Hematopoietic multipotent progenitor cell treated with erythropoietin and hydrocortisone succinate and interleukin-3 and kit ligand, for 4 days (in vitro differentiated cells): ENCODE data around the gene CENPB.
"Not testable (repeated sequence)": the region's sequence is repeated elsewhere in the genome, so short reads cannot be mapped to it uniquely, and the experiment has no call there.

Experiments used
- DNase-seq: peaks from one replicate; pipeline ENCODE4 v3.0.0-alpha.2; 2015

The CENPB gene

DNA sequence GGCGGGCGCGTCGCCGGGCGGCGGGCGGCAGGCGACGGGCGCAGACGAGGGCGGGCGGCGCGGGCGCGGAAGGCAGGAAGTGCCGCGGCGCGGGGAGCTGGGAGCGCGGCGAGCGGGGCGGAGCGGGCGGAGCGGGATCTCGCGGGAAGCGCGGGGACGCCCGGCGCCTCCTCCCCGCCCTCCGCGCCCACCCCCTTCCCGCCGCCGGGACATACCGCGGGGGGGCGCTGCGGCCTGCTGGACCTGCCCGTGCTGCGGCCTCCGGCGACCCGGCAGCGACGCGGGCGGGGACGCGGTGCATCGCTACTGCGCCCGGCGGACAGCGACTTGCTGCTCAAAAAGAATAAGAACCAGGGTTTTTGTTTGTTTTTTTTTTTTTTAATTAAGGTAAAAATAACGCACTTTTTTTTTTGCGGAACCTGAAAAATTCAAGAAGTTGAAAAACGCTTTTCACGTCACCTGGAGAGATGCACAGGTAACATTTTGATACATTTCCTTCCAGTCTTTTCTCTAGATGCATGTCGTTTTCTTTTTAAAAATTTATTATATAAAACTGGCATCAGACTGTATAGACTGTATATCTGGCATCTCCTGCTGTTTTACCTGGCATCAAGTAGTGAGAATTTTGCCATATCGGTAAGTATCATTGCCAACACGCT, at the start of gene CENPB:
Gene CENPB (minus strand): TSS at position 76 of the 659 bp plus-strand sequence. CDS start 257 bp downstream, outside the sequence.
- DNase-seq, result peak; percentile 94

- DNase-seq, result no peak
Observed at GRCh38 chr20:3836132-3836531, 49.6 kb upstream of the CENPB start.

- not testable (repeated sequence) for DNase-seq
Observed at GRCh38 chr20:3829891-3830290, 43.4 kb upstream of the CENPB start.

- DNase-seq, result no peak
Observed at GRCh38 chr20:3828798-3829197, 42.3 kb upstream of the CENPB start.

DNA sequence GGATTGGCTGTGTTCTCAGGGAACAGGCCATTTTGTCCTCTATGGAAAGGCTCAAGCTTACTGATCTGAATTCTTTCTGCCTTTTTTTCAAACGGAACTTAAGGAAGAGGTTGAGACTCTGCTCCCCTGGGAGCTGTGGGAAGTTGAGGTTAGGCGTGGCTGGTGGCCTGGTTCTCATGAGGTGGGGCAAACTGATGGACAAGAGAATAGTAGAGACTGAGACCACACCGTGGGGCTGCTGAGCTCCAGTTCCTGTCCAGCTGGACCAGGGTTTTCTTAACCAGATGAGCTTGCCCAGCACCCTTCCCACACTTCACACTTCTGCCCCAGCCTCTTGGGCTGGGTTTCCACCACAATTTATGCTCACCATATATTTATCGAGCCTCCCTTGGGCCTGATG, 39.9 kb upstream of the CENPB start:
- DNase-seq, result no peak

- DNase-seq, result no peak
Observed at GRCh38 chr20:3825526-3825925, 39.0 kb upstream of the CENPB start.

GRCh38 chr20:3823881-3824280, 37.3 kb upstream of the CENPB start:
- no peak for DNase-seq

GRCh38 chr20:3821996-3822395, 35.5 kb upstream of the CENPB start:
- no peak for DNase-seq

- no peak for DNase-seq
Observed at GRCh38 chr20:3820901-3821727, 34.6 kb upstream of the CENPB start.

DNA sequence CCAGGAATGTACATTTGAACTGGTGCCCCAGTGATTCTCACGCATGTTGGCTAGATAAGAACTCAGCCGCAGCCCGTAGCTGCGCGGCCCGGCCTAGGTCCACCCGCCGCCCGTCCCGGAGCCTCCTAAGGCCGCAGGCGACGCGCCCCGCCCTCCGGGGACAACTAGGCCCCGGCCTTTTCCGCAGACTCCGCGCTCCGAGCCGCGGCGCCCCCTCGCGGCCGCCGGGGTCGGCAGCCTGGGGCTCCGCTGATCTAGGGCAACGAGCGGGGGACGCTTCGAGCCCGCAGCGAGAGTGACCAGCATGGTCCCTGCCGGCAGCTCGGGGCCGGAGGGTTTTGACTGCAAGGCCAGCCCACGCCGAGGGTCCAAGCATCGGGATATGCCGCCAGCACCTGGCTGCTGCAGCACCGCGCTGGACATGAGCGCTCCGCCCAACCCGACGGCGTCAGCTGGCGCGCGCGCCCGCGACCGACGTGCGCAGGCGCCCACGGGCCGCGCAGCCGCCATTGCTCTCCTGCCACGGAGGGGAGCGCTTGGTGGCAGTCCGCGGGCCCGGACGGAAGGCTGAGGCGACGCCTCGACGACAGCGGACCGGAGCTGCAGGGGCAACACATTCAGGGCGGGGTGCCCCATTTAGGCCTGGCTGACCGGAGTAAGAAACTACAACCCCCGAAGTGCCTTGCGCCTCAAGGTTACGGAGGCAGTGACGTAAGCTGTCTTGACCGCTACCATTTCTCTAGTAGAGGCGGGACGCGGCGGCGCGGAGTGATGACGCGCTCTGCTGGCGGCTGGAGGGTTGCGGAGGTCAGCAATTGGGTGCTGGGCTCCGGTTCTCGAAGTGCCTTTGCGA, 33.7 kb upstream of the CENPB start, which contains the start of gene AP5S1:
Gene AP5S1 (plus strand): TSS at position 500 of the 853 bp plus-strand sequence. CDS start 1,571 bp downstream, outside the sequence.
- peak; percentile 98 for DNase-seq

DNA sequence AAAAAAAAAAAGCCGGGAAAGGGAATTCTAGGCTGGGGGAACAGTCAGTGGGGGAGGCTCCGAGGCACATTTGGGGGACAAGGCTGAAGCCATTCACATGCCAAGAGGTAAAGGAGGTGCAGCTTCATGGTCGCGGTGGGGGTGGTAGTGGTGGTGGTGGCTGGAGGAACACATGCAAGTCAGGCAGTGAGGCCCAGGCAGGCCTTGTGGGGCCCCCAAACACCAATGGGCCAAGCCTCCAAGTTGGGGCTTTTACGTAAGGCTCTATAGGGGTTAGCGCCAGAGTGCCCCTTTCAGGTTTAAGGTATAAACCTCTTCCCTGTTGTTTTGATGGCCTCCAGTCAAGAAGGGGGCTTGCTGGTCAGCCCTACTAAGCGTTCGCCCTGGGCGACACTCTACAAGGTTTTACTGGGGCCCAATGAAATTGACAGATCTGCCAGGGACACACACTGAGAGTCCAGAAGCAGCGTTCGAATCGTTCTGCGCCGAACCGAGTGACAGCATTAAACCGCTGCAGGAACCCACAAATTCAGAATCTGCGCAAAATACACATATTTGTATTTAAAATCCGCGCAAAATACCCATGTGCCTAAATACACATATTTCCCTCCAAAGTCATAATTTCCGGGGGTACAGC, 33.0 kb upstream of the CENPB start:
- peak; percentile 51 for DNase-seq

- peak; percentile 86 for DNase-seq
Observed at GRCh38 chr20:3818155-3819151, 31.9 kb upstream of the CENPB start.

DNA sequence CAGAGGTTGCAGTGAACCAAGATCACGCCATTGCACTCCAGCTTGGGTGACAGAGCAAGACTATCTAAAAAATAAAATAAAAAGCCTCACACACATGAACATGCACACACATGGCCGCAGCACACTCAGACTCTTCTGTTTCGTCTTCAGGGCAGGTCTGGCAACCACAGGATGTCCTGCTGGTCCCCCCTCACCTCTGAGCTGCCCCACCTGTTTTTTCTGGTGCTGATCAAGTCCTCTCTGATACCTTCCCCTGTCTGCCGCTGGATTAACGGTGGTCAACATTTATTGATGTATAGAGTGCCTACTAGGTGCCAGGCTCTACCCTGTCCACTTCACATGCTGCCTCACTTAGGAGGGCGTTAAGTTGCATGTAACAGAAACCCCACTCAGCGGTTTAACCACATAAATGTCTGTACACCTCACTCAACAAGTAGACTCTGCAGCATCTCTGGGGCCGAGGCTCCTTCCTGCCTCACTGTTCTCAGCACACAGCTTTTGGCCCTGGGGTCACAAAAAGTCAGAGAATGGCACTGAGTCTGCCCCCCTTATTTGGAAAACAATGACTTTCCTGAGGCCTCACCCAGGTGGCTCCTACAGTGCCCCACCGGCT, 29.3 kb upstream of the CENPB start:
- no peak for DNase-seq

DNA sequence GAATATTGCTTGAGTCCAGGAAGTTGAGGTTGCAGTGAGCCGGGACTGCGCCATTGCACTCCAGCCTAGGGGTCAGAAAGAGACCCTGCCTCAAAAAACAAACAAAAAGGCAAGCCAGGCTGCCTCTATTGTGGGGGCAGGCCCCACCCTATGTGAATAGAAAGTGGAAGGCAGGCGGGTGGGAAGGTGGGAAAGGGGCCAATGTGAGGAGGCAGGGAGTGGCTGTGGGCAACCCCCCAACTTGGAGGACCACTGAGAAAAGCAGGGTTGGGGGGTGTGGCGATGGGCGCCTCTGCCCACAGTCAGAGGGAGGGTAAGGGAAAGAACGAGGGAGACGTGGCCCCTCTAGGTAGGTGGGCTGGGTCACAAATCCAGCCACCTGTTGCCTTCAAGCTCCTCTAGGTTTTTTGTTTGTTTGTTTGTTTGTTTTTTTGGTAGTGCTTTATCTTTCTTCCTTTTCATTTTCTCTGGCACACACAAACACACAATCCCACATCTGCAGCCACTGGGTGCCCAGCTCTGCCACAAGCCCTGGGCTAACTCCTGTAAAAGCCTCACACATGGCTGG, 28.5 kb upstream of the CENPB start:
- no peak for DNase-seq

GRCh38 chr20:3813848-3814581, 27.5 kb upstream of the CENPB start:
- DNase-seq, result no peak

DNA sequence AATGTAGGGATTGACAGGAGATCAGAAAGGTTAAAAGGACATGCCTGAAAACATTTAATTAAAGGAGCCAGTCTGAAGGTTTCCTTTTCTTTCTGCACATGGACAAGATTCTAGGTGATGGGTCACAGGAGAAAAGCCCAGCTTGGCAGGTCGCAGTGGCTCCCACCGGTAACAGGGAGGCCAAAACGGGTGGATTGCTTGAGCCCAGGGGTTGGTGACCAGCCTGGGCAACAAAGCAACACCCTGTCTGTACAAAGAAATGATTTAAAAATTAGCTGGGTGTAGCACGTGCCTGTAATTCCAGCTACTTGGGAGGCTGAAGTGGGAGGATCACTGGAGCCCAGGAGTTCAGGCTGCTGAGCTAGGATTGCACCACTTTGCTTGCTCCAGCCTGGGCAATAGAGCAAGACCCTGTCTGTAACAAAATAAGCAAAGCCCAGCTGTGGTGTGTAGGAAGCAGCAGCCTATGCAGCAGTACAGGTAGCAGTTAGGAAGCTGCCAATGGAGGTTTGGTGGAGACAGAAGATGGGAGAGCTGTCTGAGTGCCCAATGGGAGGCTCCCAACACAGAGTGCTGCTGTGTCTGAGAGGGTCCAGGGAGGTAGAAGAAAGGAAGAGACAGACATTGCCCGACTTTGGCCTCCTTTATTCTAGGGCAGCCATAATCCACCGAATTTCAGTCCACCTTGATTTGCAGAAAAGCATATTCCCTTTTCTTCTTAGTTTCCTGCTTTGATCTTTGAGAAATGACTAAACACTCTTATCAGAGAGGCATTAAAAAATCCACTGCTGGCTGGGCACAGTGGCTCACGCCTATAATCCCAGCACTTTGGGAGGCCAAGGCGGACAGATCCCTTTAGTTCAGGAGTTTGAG, 26.7 kb upstream of the CENPB start:
- no peak for DNase-seq

- peak; percentile 25 for DNase-seq
Observed at GRCh38 chr20:3812259-3812681, 25.7 kb upstream of the CENPB start.

- DNase-seq, result peak; percentile 98
Observed at GRCh38 chr20:3811467-3812258, 25.1 kb upstream of the CENPB start.
